H1 (cell line): ENCODE measurements around the gene DEUP1. TPM values are rescaled to one million over a fixed set of nuclear protein-coding genes. Genes with fewer than 3 reads are reported as not detected.

Source experiments
- CTCF ChIA-PET: fragments of 300-600 bp; sonication (Branson Sonifier 250); formaldehyde crosslinking; loops from one replicate; lab custom pipeline; 2021; ENCODE audit not compliant: partially characterized antibody; lab: Charles Lee
- POLR2A ChIA-PET: fragments of 300-600 bp; sonication (Branson Sonifier 250); formaldehyde crosslinking; loops from one replicate; lab custom pipeline; 2021; ENCODE audit warnings: inconsistent platforms; ENCODE audit not compliant: partially characterized antibody; lab: Charles Lee
- DNase-seq, 2 experiments: peaks; one replicate each; pipeline versions ENCODE4 v3.0.0 to v3.0.0-alpha.2; 2010 to 2022; ENCODE audit warnings: low spot score in 2 of 2, low read depth in 1 of 2, mixed read lengths in 1 of 2
- FAIRE-seq: peaks from 2 replicates; lab custom pipeline; 2011; peaks lifted over from hg19 to GRCh38; lab: Jason Lieb, UNC
- H2AFZ ChIP-seq: 2 replicates; pipeline ENCODE4 v1.8.1; 2012; ENCODE audit warnings: low read length, inconsistent platforms
- H2AK5ac ChIP-seq: 2 replicates; pipeline ENCODE4 v1.6.1; 2013; ENCODE audit warnings: low read depth, low read length
- H2BK120ac ChIP-seq: replicated peaks from 2 replicates; pipeline ENCODE3; 2013; ENCODE audit warnings: low read depth, low read length, inconsistent platforms
- H2BK12ac ChIP-seq: 2 replicates; pipeline ENCODE4 v1.6.1; 2013; ENCODE audit warnings: low read depth, low read length
- H2BK15ac ChIP-seq: 2 replicates; pipeline ENCODE4 v1.6.1; 2013; ENCODE audit warnings: low read length
- H2BK20ac ChIP-seq: 2 replicates; pipeline ENCODE4 v1.6.1; 2013; ENCODE audit warnings: low read length
- H2BK5ac ChIP-seq: 2 replicates; pipeline ENCODE4 v1.6.1; 2013; ENCODE audit warnings: low read depth, low read length
- H3K14ac ChIP-seq: 2 replicates; pipeline ENCODE4 v1.6.1; 2013; ENCODE audit warnings: inconsistent platforms; ENCODE audit not compliant: insufficient read length
- H3K18ac ChIP-seq: 2 replicates; pipeline ENCODE4 v1.6.1; 2013; ENCODE audit warnings: low read length; ENCODE audit errors: extremely low read depth
- H3K23ac ChIP-seq: 2 replicates; pipeline ENCODE4 v1.6.1; 2013; ENCODE audit warnings: inconsistent platforms; ENCODE audit not compliant: insufficient read length
- H3K23me2 ChIP-seq: 2 replicates; pipeline ENCODE4 v1.6.1; 2013; ENCODE audit warnings: low read depth, low read length
- H3K27ac ChIP-seq: 2 replicates; pipeline ENCODE4 v1.6.1; 2011; ENCODE audit warnings: low read depth, low read length, inconsistent platforms
- H3K27me3 ChIP-seq, 4 experiments: replicated peaks in 1 of 4; 1 replicate in 1 of 4; 2 replicates in 3 of 4; pipeline versions ENCODE4 v1.6.1 to v1.8.1; 2011 to 2013; ENCODE audit warnings: low read length in 3 of 4, mild to moderate bottlenecking in 3 of 4, inconsistent platforms in 2 of 4, mixed read lengths in 2 of 4, moderate library complexity in 1 of 4; ENCODE audit not compliant: control insufficient read depth in 3 of 4, insufficient read depth in 3 of 4; ENCODE audit errors: extremely low read depth in 1 of 4
- H3K36me3 ChIP-seq, 4 experiments: 2 replicates each; pipeline versions ENCODE4 v1.6.1 to v1.8.1; 2011 to 2013; ENCODE audit warnings: mild to moderate bottlenecking in 4 of 4, low read length in 3 of 4, moderate library complexity in 2 of 4, control low read depth in 1 of 4, inconsistent platforms in 1 of 4; ENCODE audit not compliant: insufficient read depth in 4 of 4, control insufficient read depth in 2 of 4
- H3K4ac ChIP-seq: replicated peaks from 2 replicates; pipeline ENCODE3; 2013; ENCODE audit warnings: low read length, low read depth, mixed read lengths, inconsistent platforms; ENCODE audit not compliant: insufficient read length
- H3K4me1 ChIP-seq, 4 experiments: replicated peaks in 1 of 4; 1 replicate in 1 of 4; 2 replicates in 3 of 4; pipeline versions ENCODE4 v1.6.1 to v1.8.1; 2011 to 2013; ENCODE audit warnings: low read length in 3 of 4, inconsistent platforms in 2 of 4, mixed read lengths in 1 of 4; ENCODE audit not compliant: insufficient read depth in 4 of 4, control insufficient read depth in 3 of 4
- H3K4me2 ChIP-seq, 2 experiments: 2 replicates each; pipeline versions ENCODE4 v1.6.1 to v1.8.1; 2011 to 2013; ENCODE audit warnings: low read depth in 2 of 2, low read length in 2 of 2, control low read depth in 1 of 2, inconsistent platforms in 1 of 2, mild to moderate bottlenecking in 1 of 2; ENCODE audit not compliant: insufficient read depth in 1 of 2
- H3K4me3 ChIP-seq, 4 experiments: fragments of 200-600, 300-600 bp in 1 of 4; sonication (generic), shearing (Covaris generic), sonication (Bioruptor Twin) in 1 of 4; 2 replicates each; pipeline versions ENCODE4 v1.5.1 to v1.8.1; 2011 to 2016; ENCODE audit warnings: low read length in 4 of 4, low read depth in 3 of 4, control low read depth in 2 of 4, inconsistent platforms in 2 of 4, mild to moderate bottlenecking in 2 of 4, mixed read lengths in 1 of 4, moderate library complexity in 1 of 4; ENCODE audit not compliant: insufficient read depth in 2 of 4; ENCODE audit errors: extremely low read depth in 1 of 4
- H3K56ac ChIP-seq: replicated peaks from 2 replicates; pipeline ENCODE3; 2013; ENCODE audit warnings: low read depth, mild to moderate bottlenecking, mixed read lengths, low read length, inconsistent platforms; ENCODE audit not compliant: insufficient read length
- H3K79me1 ChIP-seq: 2 replicates; pipeline ENCODE4 v1.6.1; 2013; ENCODE audit warnings: low read depth, low read length, control low read depth
- H3K79me2 ChIP-seq, 2 experiments: 2 replicates each; pipeline versions ENCODE4 v1.6.1 to v1.8.1; 2012 to 2013; ENCODE audit warnings: low read length in 2 of 2, mild to moderate bottlenecking in 2 of 2, inconsistent platforms in 1 of 2; ENCODE audit not compliant: insufficient read depth in 2 of 2, control insufficient read depth in 1 of 2
- H3K9ac ChIP-seq, 4 experiments: replicated peaks in 1 of 4; 1 replicate in 1 of 4; 2 replicates in 3 of 4; pipeline versions ENCODE4 v1.6.1 to v1.8.1; 2011 to 2013; ENCODE audit warnings: low read depth in 3 of 4, low read length in 3 of 4, control low read depth in 2 of 4, mild to moderate bottlenecking in 2 of 4, moderate library complexity in 2 of 4, inconsistent platforms in 1 of 4; ENCODE audit errors: extremely low read depth in 1 of 4
- H3K9me3 ChIP-seq, 2 experiments: 2 replicates each; pipeline versions ENCODE4 v1.6.1 to v1.8.1; 2012 to 2013; ENCODE audit warnings: mild to moderate bottlenecking in 2 of 2, moderate library complexity in 2 of 2, control low read depth in 1 of 2, inconsistent platforms in 1 of 2, low read depth in 1 of 2, low read length in 1 of 2, mixed read lengths in 1 of 2; ENCODE audit not compliant: insufficient read depth in 2 of 2
- H4K20me1 ChIP-seq, 2 experiments: replicated peaks in 1 of 2; 2 replicates each; pipeline versions ENCODE3 to v1.8.1; 2011 to 2013; ENCODE audit warnings: inconsistent platforms in 2 of 2, low read length in 2 of 2, mild to moderate bottlenecking in 1 of 2; ENCODE audit not compliant: insufficient read depth in 2 of 2, control insufficient read depth in 1 of 2
- H4K5ac ChIP-seq: 2 replicates; pipeline ENCODE4 v1.6.1; 2013; ENCODE audit warnings: low read length, low read depth, mixed read lengths, inconsistent platforms; ENCODE audit not compliant: insufficient read length
- H4K8ac ChIP-seq: 2 replicates; pipeline ENCODE4 v1.8.0; 2013; ENCODE audit warnings: mild to moderate bottlenecking, moderate library complexity, low read length, inconsistent platforms; ENCODE audit not compliant: insufficient read depth; ENCODE audit errors: extremely low read depth
- H4K91ac ChIP-seq: replicated peaks from 2 replicates; pipeline ENCODE3; 2013; ENCODE audit warnings: low read length, mixed read lengths, inconsistent platforms; ENCODE audit not compliant: insufficient read length
- CREB1 ChIP-seq: IDR thresholded peaks from 2 replicates; pipeline ENCODE4 v1.6.1; 2012; ENCODE audit warnings: inconsistent platforms
- JUND ChIP-seq: IDR thresholded peaks from 2 replicates; pipeline ENCODE4 v1.6.1; 2011; ENCODE audit warnings: mild to moderate bottlenecking, improper control_type of control experiment, low read length
- SIN3A ChIP-seq, 2 experiments: IDR thresholded peaks in 1 of 2; conservative IDR thresholded peaks in 1 of 2; 2 replicates each; pipeline ENCODE4 v1.6.1; 2011 to 2012; ENCODE audit warnings: low read length in 2 of 2, improper control_type of control experiment in 1 of 2, low read depth in 1 of 2, mild to moderate bottlenecking in 1 of 2
- SIRT6 ChIP-seq: IDR thresholded peaks from one replicate; pipeline ENCODE4 v1.7.1; 2012; ENCODE audit warnings: low read length, inconsistent platforms
- SP4 ChIP-seq: IDR thresholded peaks from 2 replicates; pipeline ENCODE4 v1.6.1; 2012; ENCODE audit warnings: low read length, inconsistent platforms
- WGBS, 2 experiments: shearing (Covaris generic) in 1 of 2; methylation state at CpG; one replicate each; pipeline versions ENCODE4 v1.1.6 to v1.1.7; 2013 to 2015; ENCODE audit warnings: low lambda C conversion rate in 2 of 2, mixed read lengths in 2 of 2, inconsistent platforms in 1 of 2, low coverage in 1 of 2, missing lambda C conversion rate in 1 of 2; ENCODE audit not compliant: insufficient replicate concordance in 2 of 2, insufficient coverage in 1 of 2, insufficient read length in 1 of 2; ENCODE audit errors: extremely low coverage in 1 of 2, missing lambda C conversion rate in 1 of 2; 5-methylcytosine and 5-hydroxymethylcytosine counted together
- polyA plus RNA-seq, 7 experiments: library from polyadenylated mRNA; depleted of rRNA in 3 of 7; stranded (reverse) in 5 of 7; unstranded in 2 of 7; fragments of >200 nt in 5 of 7; fragments of 200-250 nt in 2 of 7; gene quantifications; 1 replicate in 5 of 7; 2 replicates in 1 of 7; 4 replicates in 1 of 7; pipeline versions ENCODE4 v1.2.1 to v1.2.3, GENCODE V29; 2011 to 2013; ENCODE audit warnings: missing spikeins in 2 of 7, mixed read lengths in 2 of 7
- total RNA-seq: library from RNA; stranded (reverse); fragmentation: NEBNext Ultra II Directional; extraction: Animal tissue kit (Norgen Biotek cat#: 25700); gene quantifications from 2 replicates; pipeline ENCODE4 v1.2.1, GENCODE V29; 2021

DEUP1 gene
- total and polyA plus RNA-seq, 2 of the 8 experiments (the other 6 are each of a cell fraction or from before 2014, with no cell fraction given) = 0.45 TPM; not detected in 1

- 95% methylated on average over 3 of the region's 3 CpGs; no CpG with 5 or more reads in 1 of the 2 experiments for WGBS, 2 experiments
- ChIA-PET POLR2A (no interaction called here), CTCF (no interaction called here)
- H4K5ac ChIP-seq = no peak overlapping the region
- H2AFZ ChIP-seq = no peak overlapping the region
- H2BK120ac ChIP-seq = no peak overlapping the region
- no peak overlapping the region for H2BK20ac ChIP-seq
- H4K8ac ChIP-seq = no peak overlapping the region
- H3K18ac ChIP-seq = no peak overlapping the region
- no peak overlapping the region for H3K4me3 ChIP-seq
- H3K4ac ChIP-seq = no peak overlapping the region
- H2AK5ac ChIP-seq = no peak overlapping the region
- no peaks in the 10 kb centered on the region; a peak in 1 of 7 replicates for H3K27me3 ChIP-seq
- H3K36me3 ChIP-seq = no peaks in the 10 kb centered on the region
- no peak overlapping the region for H3K27ac ChIP-seq
- no peaks in the 10 kb centered on the region for H3K4me1 ChIP-seq
- no peak overlapping the region for H3K14ac ChIP-seq
- no peaks in the 10 kb centered on the region for H3K23me2 ChIP-seq
- no peak overlapping the region for H2BK5ac ChIP-seq
- no peaks in the 10 kb centered on the region; a peak in 1 of 4 replicates for H3K9me3 ChIP-seq
- no peak overlapping the region for H4K91ac ChIP-seq
- no peaks in the 10 kb centered on the region for H3K79me1 ChIP-seq
- H2BK15ac ChIP-seq = no peak overlapping the region
- no peak overlapping the region for H3K4me2 ChIP-seq
- no peaks in the 10 kb centered on the region for H3K79me2 ChIP-seq
- H3K23ac ChIP-seq = no peak overlapping the region
- H2BK12ac ChIP-seq = no peak overlapping the region
- H4K20me1 ChIP-seq = no peaks in the 10 kb centered on the region
- FAIRE-seq = no peak
- no peak overlapping the region for H3K56ac ChIP-seq
- no peak overlapping the region for H3K9ac ChIP-seq
- no peak for DNase-seq
- TF ChIP-seq SIN3A (conservative IDR thresholded peaks at IDR 0.05 in 1 of 2, IDR thresholded peaks at IDR 0.05 in 1 of 2; ENCODE audit: low read depth in 1 of 2, low read length in 2 of 2) = no peak
- no peak for TF ChIP-seq SP4
- TF ChIP-seq JUND = no peak
- no peak for TF ChIP-seq SIRT6
- no peak for TF ChIP-seq CREB1
Measured at GRCh38 chr11:93324500-93324899, 6.0 kb upstream of the DEUP1 start.
